ENCODE measurements around the gene SLC1A7.

The SLC1A7 gene

DNA sequence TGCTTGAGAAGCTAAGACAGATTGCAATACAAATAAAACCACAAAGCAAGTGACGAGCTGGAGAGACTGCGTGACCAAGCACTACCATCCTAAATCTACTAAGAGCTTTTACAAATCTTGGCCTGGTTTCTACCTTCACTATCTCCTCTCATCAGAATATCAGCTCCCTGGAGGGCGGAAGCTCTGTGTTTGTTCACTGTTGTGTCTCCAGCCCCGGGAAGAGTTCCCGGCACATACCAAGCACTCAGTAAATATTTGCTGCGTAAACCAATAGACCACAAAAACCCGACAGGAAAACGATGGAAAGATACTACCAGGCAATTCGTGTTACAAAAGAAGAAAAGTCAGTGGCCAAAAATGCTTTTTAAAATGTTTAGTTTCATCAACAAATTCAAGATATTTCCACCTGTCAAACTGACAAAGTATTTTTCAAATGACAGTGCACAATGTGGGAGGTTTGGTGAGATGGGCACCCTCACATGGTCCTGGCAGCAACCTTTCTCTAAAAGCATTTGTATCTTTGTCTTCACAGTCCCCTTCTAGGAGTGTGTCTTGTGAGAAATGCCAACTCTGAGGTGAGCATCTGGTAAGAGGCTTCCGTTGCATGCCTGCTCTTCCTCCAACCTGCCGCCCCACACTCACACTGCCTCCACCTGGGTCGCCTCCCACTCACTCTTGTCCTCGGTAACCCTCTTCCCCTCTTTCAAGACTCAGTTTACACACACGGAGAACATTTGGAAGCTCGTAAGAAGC lies 34.7 kb downstream of the SLC1A7 start:
- H3K27me3 ChIP-seq (ENCODE audit: insufficient read depth, low read length, poor library complexity) = no peaks in the 10 kb centered on the region
- H3K4me3 ChIP-seq (ENCODE audit: low read length) = no peak overlapping the region
- no peak overlapping the region for H3K56ac ChIP-seq (ENCODE audit: low read length)
- H2BK15ac ChIP-seq (replicated peaks; ENCODE audit: low read depth) = no peak overlapping the region
- H3K18ac ChIP-seq (ENCODE audit: low read length) = no peak overlapping the region
- no peak overlapping the region for H2BK120ac ChIP-seq (ENCODE audit: low read depth, low read length)
- H3K4me2 ChIP-seq (ENCODE audit: low read length) = no peak overlapping the region
- H3K4ac ChIP-seq (ENCODE audit: low read depth, low read length) = no peak overlapping the region
- H3K79me2 ChIP-seq (ENCODE audit: control insufficient read depth, insufficient read depth, low read length) = no peaks in the 10 kb centered on the region
- no peak overlapping the region for H2BK5ac ChIP-seq (ENCODE audit: low read length)
- H3K4me1 ChIP-seq (ENCODE audit: control insufficient read depth, low read depth, low read length) = no peaks in the 10 kb centered on the region
- no CpG with 5 or more reads among the region's 15 CpGs for WGBS (ENCODE audit: extremely low coverage, insufficient coverage, low lambda C conversion rate)
- no peaks in the 10 kb centered on the region for H3K36me3 ChIP-seq (ENCODE audit: control insufficient read depth, insufficient read depth, low read length)
- no peak overlapping the region for H2AK5ac ChIP-seq (ENCODE audit: low read length)
- H3K79me1 ChIP-seq (ENCODE audit: low read length) = no peaks in the 10 kb centered on the region
- no peak overlapping the region for H3K9ac ChIP-seq (ENCODE audit: low read length)
- H3K23ac ChIP-seq (ENCODE audit: low read length) = no peak overlapping the region
- no peak overlapping the region for H4K5ac ChIP-seq (ENCODE audit: low read length)
- H4K8ac ChIP-seq (ENCODE audit: low read depth, low read length) = no peak overlapping the region
- peak; percentile 65 for DNase-seq
- H3K27ac ChIP-seq (ENCODE audit: low read depth, low read length) = no peak overlapping the region

DNA sequence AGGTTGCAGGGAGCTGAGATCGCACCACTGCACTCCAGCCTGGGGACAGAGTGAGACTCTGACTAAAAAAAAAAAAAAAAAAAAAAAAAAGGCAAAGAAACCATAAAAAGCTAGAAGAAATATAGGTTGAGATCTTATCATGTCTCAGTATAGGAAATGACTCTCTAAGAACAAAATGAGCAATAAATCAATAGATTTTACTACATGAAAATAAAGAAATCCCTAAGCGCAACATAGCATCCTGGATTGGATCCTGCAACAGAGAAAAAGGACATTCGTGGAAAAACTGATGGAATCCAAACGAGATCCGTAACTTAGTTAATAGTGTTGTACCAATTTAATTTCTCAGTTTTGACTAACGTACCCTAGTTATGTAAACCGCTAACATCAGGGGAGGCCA lies 35.3 kb downstream of the SLC1A7 start:
- no peaks in the 10 kb centered on the region for H3K79me2 ChIP-seq (ENCODE audit: control insufficient read depth, insufficient read depth, low read length)
- no peak overlapping the region for H2AK5ac ChIP-seq (ENCODE audit: low read length)
- no peak overlapping the region for H2BK5ac ChIP-seq (ENCODE audit: low read length)
- no peak overlapping the region for H3K4me2 ChIP-seq (ENCODE audit: low read length)
- H3K4ac ChIP-seq (ENCODE audit: low read depth, low read length) = no peak overlapping the region
- WGBS (ENCODE audit: extremely low coverage, insufficient coverage, low lambda C conversion rate) = no CpG with 5 or more reads among the region's 7 CpGs
- H3K56ac ChIP-seq (ENCODE audit: low read length) = no peak overlapping the region
- H3K23ac ChIP-seq (ENCODE audit: low read length) = no peak overlapping the region
- H2BK15ac ChIP-seq (replicated peaks; ENCODE audit: low read depth) = no peak overlapping the region
- no peak for DNase-seq
- H3K9ac ChIP-seq (ENCODE audit: low read length) = no peak overlapping the region
- H2BK120ac ChIP-seq (ENCODE audit: low read depth, low read length) = no peak overlapping the region
- H4K8ac ChIP-seq (ENCODE audit: low read depth, low read length) = no peak overlapping the region
- H3K4me1 ChIP-seq (ENCODE audit: control insufficient read depth, low read depth, low read length) = no peaks in the 10 kb centered on the region
- H3K4me3 ChIP-seq (ENCODE audit: low read length) = no peak overlapping the region
- H3K36me3 ChIP-seq (ENCODE audit: control insufficient read depth, insufficient read depth, low read length) = no peaks in the 10 kb centered on the region
- H3K79me1 ChIP-seq (ENCODE audit: low read length) = no peaks in the 10 kb centered on the region
- H3K18ac ChIP-seq (ENCODE audit: low read length) = no peak overlapping the region
- H3K27ac ChIP-seq (ENCODE audit: low read depth, low read length) = no peak overlapping the region
- no peaks in the 10 kb centered on the region for H3K27me3 ChIP-seq (ENCODE audit: insufficient read depth, low read length, poor library complexity)
- H4K5ac ChIP-seq (ENCODE audit: low read length) = no peak overlapping the region

DNA sequence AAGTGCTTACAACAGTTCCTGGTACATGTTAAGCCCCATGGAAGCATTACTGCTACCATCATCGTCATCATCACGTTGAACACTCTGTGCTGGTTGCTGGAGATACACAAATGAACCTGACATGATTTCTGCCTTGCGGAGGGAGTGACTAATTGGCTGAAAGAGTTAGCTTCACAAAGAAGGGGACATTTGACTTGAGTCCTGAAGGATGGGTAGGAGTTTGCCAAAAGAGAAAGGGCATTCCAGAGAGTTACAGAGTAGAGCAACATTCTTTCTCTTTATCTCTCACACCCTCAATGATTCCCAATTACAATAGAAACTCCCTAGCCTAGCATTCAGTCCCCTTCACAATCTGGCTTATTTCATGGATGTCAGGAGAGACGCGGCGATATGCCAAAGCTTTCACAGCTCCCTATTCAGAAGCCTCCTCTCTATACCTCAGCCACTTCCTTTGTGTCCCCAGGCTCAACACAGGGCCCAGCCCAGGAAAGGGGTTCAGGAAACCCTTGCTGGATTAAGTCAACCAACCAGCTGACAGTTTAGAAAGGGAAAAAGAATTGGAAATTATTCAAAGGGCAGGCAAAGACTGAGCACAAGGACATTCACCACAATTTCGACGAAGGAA lies 38.0 kb downstream of the SLC1A7 start:
- Histone ChIP-seq H2AK5ac (ENCODE audit: low read length) (no peak overlapping the region), H3K4me1 (ENCODE audit: control insufficient read depth, low read depth, low read length) (no peaks in the 10 kb centered on the region), H3K79me1 (ENCODE audit: low read length) (no peaks in the 10 kb centered on the region), H3K4me2 (ENCODE audit: low read length) (no peak overlapping the region), H3K79me2 (ENCODE audit: control insufficient read depth, insufficient read depth, low read length) (no peaks in the 10 kb centered on the region), H3K27me3 (ENCODE audit: insufficient read depth, low read length, poor library complexity) (no peaks in the 10 kb centered on the region), H2BK15ac (replicated peaks; ENCODE audit: low read depth) (no peak overlapping the region), H4K8ac (ENCODE audit: low read depth, low read length) (no peak overlapping the region), H3K27ac (ENCODE audit: low read depth, low read length) (no peak overlapping the region), H3K56ac (ENCODE audit: low read length) (no peak overlapping the region), H2BK120ac (ENCODE audit: low read depth, low read length) (no peak overlapping the region), H3K18ac (ENCODE audit: low read length) (no peak overlapping the region), H4K5ac (ENCODE audit: low read length) (no peak overlapping the region), H3K36me3 (ENCODE audit: control insufficient read depth, insufficient read depth, low read length) (no peaks in the 10 kb centered on the region), H2BK5ac (ENCODE audit: low read length) (no peak overlapping the region), H3K4ac (ENCODE audit: low read depth, low read length) (no peak overlapping the region), H3K4me3 (ENCODE audit: low read length) (no peak overlapping the region), H3K9ac (ENCODE audit: low read length) (no peak overlapping the region), H3K23ac (ENCODE audit: low read length) (no peak overlapping the region)
- no CpG with 5 or more reads among the region's 8 CpGs for WGBS (ENCODE audit: extremely low coverage, insufficient coverage, low lambda C conversion rate)
- DNase-seq = peak; percentile 45

DNA sequence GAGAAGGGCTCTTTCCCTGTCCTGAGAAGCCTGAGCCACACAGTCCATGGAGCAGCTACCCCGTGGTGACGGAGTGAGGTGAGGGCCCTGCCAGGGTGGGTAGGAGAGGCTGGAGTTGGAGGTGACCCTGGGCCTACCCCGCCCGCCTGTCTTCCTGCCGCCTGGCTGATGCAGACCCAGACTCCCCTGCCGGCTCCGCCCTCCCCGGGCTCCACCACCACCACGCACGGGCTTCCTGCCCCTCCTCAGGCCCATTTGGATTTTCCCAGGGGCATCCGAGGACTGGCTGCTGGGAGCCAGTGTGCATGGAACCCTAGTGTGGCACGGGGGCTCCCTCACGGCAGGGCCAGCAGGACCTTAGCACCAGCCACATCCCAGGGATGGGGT lies 47.9 kb downstream of the SLC1A7 start:
- no peak overlapping the region for H3K4me2 ChIP-seq (ENCODE audit: low read length)

DNA sequence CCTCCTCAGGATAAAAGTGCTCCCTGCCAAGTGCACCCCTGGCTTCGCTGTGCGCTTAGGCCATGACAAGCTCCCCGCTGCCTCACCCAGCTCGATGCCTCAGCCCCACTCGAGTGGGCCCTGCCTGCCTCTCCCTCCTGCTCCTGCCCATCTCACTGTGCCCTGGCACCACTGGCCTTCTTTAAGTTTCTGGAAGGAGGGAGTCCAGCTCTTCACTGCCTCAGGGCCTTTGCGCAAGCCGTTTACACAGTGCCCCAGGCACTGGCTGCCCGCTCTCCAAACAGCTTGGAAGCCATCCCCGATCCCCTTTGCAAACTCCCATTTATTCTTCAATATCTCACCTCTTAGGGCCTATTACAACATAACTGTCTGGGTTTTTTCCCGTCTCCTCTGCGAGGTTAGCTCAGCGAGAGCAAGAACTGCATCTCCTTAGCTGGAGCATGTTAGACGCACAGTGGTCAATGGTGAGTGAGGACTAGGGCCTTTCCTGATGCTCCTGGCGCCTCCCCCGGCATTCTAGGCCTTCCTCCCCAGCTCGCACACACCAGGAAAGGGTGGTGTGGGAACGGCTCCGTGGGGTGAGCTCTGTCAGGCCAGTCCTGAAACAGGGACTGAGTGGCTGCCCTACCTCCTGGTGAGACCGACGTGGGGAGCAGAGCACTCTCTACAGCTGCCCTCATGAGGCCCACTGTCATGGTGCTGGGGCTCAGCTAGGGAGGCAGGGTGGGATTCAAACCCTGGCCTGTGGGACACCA lies 48.5 kb downstream of the SLC1A7 start:
- H3K27me3 ChIP-seq (ENCODE audit: insufficient read depth, low read length, poor library complexity) = no peaks in the 10 kb centered on the region
- H3K4ac ChIP-seq (ENCODE audit: low read depth, low read length) = no peak overlapping the region
- H3K23ac ChIP-seq (ENCODE audit: low read length) = no peak overlapping the region
- no peak overlapping the region for H2BK5ac ChIP-seq (ENCODE audit: low read length)
- WGBS (ENCODE audit: extremely low coverage, insufficient coverage, low lambda C conversion rate) = no CpG with 5 or more reads among the region's 20 CpGs
- no peaks in the 10 kb centered on the region for H3K36me3 ChIP-seq (ENCODE audit: control insufficient read depth, insufficient read depth, low read length)
- no peaks in the 10 kb centered on the region for H3K79me1 ChIP-seq (ENCODE audit: low read length)
- no peak overlapping the region for H3K4me3 ChIP-seq (ENCODE audit: low read length)
- no peak overlapping the region for H3K18ac ChIP-seq (ENCODE audit: low read length)
- no peak overlapping the region for H3K27ac ChIP-seq (ENCODE audit: low read depth, low read length)
- DNase-seq = no peak
- no peak overlapping the region for H2BK120ac ChIP-seq (ENCODE audit: low read depth, low read length)
- H3K4me2 ChIP-seq (ENCODE audit: low read length) = no peak overlapping the region
- H4K5ac ChIP-seq (ENCODE audit: low read length) = no peak overlapping the region
- no peak overlapping the region for H2AK5ac ChIP-seq (ENCODE audit: low read length)
- no peak overlapping the region for H3K56ac ChIP-seq (ENCODE audit: low read length)
- no peak overlapping the region for H2BK15ac ChIP-seq (replicated peaks; ENCODE audit: low read depth)
- no peaks in the 10 kb centered on the region for H3K79me2 ChIP-seq (ENCODE audit: control insufficient read depth, insufficient read depth, low read length)
- no peaks in the 10 kb centered on the region for H3K4me1 ChIP-seq (ENCODE audit: control insufficient read depth, low read depth, low read length)
- H4K8ac ChIP-seq (ENCODE audit: low read depth, low read length) = no peak overlapping the region
- no peak overlapping the region for H3K9ac ChIP-seq (ENCODE audit: low read length)

More for the DNA sequence above, 47.9 kb downstream of the SLC1A7 start:
- Histone ChIP-seq H2AK5ac (ENCODE audit: low read length) (no peak overlapping the region), H3K79me1 (ENCODE audit: low read length) (no peaks in the 10 kb centered on the region), H2BK15ac (replicated peaks; ENCODE audit: low read depth) (no peak overlapping the region), H3K9ac (ENCODE audit: low read length) (no peak overlapping the region), H3K4me3 (ENCODE audit: low read length) (no peak overlapping the region), H3K27me3 (ENCODE audit: insufficient read depth, low read length, poor library complexity) (no peaks in the 10 kb centered on the region), H2BK5ac (ENCODE audit: low read length) (no peak overlapping the region), H3K18ac (ENCODE audit: low read length) (no peak overlapping the region), H3K27ac (ENCODE audit: low read depth, low read length) (no peak overlapping the region), H3K4me1 (ENCODE audit: control insufficient read depth, low read depth, low read length) (no peaks in the 10 kb centered on the region), H4K5ac (ENCODE audit: low read length) (no peak overlapping the region), H4K8ac (ENCODE audit: low read depth, low read length) (no peak overlapping the region), H3K56ac (ENCODE audit: low read length) (no peak overlapping the region), H3K36me3 (ENCODE audit: control insufficient read depth, insufficient read depth, low read length) (no peaks in the 10 kb centered on the region), H3K4ac (ENCODE audit: low read depth, low read length) (no peak overlapping the region), H2BK120ac (ENCODE audit: low read depth, low read length) (no peak overlapping the region), H3K79me2 (ENCODE audit: control insufficient read depth, insufficient read depth, low read length) (no peaks in the 10 kb centered on the region), H3K23ac (ENCODE audit: low read length) (no peak overlapping the region)
- no CpG with 5 or more reads among the region's 13 CpGs for WGBS (ENCODE audit: extremely low coverage, insufficient coverage, low lambda C conversion rate)
- DNase-seq = no peak
